Endodermal cell (in vitro differentiated cells): ENCODE measurements around the gene CREB3. TPM values are rescaled to one million over a fixed set of nuclear protein-coding genes. Genes with fewer than 3 reads are reported as not detected.

ENCODE experiments used
- DNase-seq: peaks from one replicate; pipeline ENCODE4 v3.0.0-alpha.2; 2017
- H3K27ac ChIP-seq: 2 replicates; pipeline ENCODE4 v1.5.1; 2013; ENCODE audit warnings: mild to moderate bottlenecking, low read depth, low read length, moderate library complexity
- H3K27me3 ChIP-seq: 2 replicates; pipeline ENCODE4 v1.6.1; 2013; ENCODE audit warnings: mild to moderate bottlenecking, low read length, moderate library complexity; ENCODE audit not compliant: insufficient read depth, control insufficient read depth, poor library complexity, severe bottlenecking
- H3K36me3 ChIP-seq: 2 replicates; pipeline ENCODE4 v1.7.0; 2013; ENCODE audit warnings: mild to moderate bottlenecking, low read length, moderate library complexity; ENCODE audit not compliant: control insufficient read depth, insufficient read depth
- H3K4me1 ChIP-seq: one replicate; pipeline ENCODE4 v1.7.0; 2013; ENCODE audit warnings: low read length; ENCODE audit not compliant: control insufficient read depth, insufficient read depth
- H3K4me3 ChIP-seq: 2 replicates; pipeline ENCODE4 v1.5.1; 2013; ENCODE audit warnings: mild to moderate bottlenecking, low read length, moderate library complexity
- H3K9ac ChIP-seq: 2 replicates; pipeline ENCODE4 v1.6.1; 2013; ENCODE audit warnings: mild to moderate bottlenecking, low read length, moderate library complexity; ENCODE audit not compliant: poor library complexity, severe bottlenecking; ENCODE audit errors: extremely low read depth
- H3K9me3 ChIP-seq: 2 replicates; pipeline ENCODE4 v1.6.1; 2013; ENCODE audit warnings: mild to moderate bottlenecking, low read length, moderate library complexity; ENCODE audit not compliant: control insufficient read depth
- H3K27ac Mint-ChIP-seq: 2 replicates; pipeline ENCODE4 v1.8.0; 2020; ENCODE audit warnings: mixed read lengths
- H3K27me3 Mint-ChIP-seq: 2 replicates; pipeline ENCODE4 v1.8.0; 2021; ENCODE audit warnings: mild to moderate bottlenecking, mixed read lengths; ENCODE audit not compliant: insufficient read depth
- H3K36me3 Mint-ChIP-seq: 2 replicates; pipeline ENCODE4 v1.8.0; 2020; ENCODE audit warnings: low read depth, mixed read lengths
- H3K4me1 Mint-ChIP-seq: 2 replicates; pipeline ENCODE4 v1.8.0; 2020; ENCODE audit warnings: mixed read lengths
- H3K4me3 Mint-ChIP-seq: 2 replicates; pipeline ENCODE4 v1.8.0; 2020; ENCODE audit warnings: mild to moderate bottlenecking, moderate library complexity, mixed read lengths
- H3K9me3 Mint-ChIP-seq: 2 replicates; pipeline ENCODE4 v1.8.0; 2020; ENCODE audit warnings: mild to moderate bottlenecking, mixed read lengths
- WGBS, 2 experiments: methylation state at CpG; one replicate each; pipeline versions ENCODE4 v1.1.5 to v1.1.7; 2013; ENCODE audit warnings: missing lambda C conversion rate in 2 of 2, mixed read lengths in 1 of 2; ENCODE audit not compliant: insufficient coverage in 1 of 2, insufficient read length in 1 of 2; 5-methylcytosine and 5-hydroxymethylcytosine counted together
- total RNA-seq, 2 donors: library from RNA; stranded (reverse); fragmentation: NEBNext Ultra II Directional in 1 of 2; extraction: Animal tissue kit (Norgen Biotek cat#: 25700) in 1 of 2; gene quantifications; 2 replicates in 1 of 2; 3 replicates in 1 of 2; pipeline ENCODE4 v1.2.1, GENCODE V29; 2021
- TF ChIP-seq, protein P1 (sequence below): fragments of 200-600 bp; sonication (generic); conservative IDR thresholded peaks from 2 replicates; pipeline ENCODE4 v1.5.0; 2021; ENCODE audit warnings: antibody characterized with exemption, mild to moderate bottlenecking

Gene CREB3
- total RNA-seq, 2 donors from 2014 or later: 28.1 to 33.6 TPM

- peaks cover 39% of the 10 kb centered on the region for H3K36me3 Mint-ChIP-seq
- H3K9me3 Mint-ChIP-seq: no peaks in the 10 kb centered on the region
- Histone ChIP-seq H3K4me1 (no peaks in the 10 kb centered on the region), H3K27ac (no peak overlapping the region), H3K9ac (peak overlapping the region; percentile 38), H3K9me3 (no peaks in the 10 kb centered on the region), H3K36me3 (peaks cover 57% of the 10 kb centered on the region), H3K27me3 (no peaks in the 10 kb centered on the region), H3K4me3 (peak overlapping the region; percentile 94)
- H3K27me3 Mint-ChIP-seq: no peaks in the 10 kb centered on the region
- H3K27ac Mint-ChIP-seq: peak overlapping the region; percentile 90
- no peak for DNase-seq
- TF ChIP-seq, protein P1, sequence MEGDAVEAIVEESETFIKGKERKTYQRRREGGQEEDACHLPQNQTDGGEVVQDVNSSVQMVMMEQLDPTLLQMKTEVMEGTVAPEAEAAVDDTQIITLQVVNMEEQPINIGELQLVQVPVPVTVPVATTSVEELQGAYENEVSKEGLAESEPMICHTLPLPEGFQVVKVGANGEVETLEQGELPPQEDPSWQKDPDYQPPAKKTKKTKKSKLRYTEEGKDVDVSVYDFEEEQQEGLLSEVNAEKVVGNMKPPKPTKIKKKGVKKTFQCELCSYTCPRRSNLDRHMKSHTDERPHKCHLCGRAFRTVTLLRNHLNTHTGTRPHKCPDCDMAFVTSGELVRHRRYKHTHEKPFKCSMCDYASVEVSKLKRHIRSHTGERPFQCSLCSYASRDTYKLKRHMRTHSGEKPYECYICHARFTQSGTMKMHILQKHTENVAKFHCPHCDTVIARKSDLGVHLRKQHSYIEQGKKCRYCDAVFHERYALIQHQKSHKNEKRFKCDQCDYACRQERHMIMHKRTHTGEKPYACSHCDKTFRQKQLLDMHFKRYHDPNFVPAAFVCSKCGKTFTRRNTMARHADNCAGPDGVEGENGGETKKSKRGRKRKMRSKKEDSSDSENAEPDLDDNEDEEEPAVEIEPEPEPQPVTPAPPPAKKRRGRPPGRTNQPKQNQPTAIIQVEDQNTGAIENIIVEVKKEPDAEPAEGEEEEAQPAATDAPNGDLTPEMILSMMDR: no peak
- H3K4me3 Mint-ChIP-seq: peak overlapping the region; percentile 92
- peaks cover 24% of the 10 kb centered on the region for H3K4me1 Mint-ChIP-seq
- 96 to 97% methylated on average over 3 to 4 of the region's 4 CpGs for WGBS, 2 experiments
These were observed 17.7 kb downstream of the CREB3 start for GRCh38 chr9:35750256-35750531.

GRCh38 chr9:35753466-35753865 lies 21.0 kb downstream of the CREB3 start:
- Mint-ChIP-seq H3K4me1 (peaks cover 8% of the 10 kb centered on the region), H3K27me3 (no peaks in the 10 kb centered on the region), H3K4me3 (no peak overlapping the region), H3K9me3 (no peaks in the 10 kb centered on the region), H3K27ac (no peak overlapping the region), H3K36me3 (peaks cover 30% of the 10 kb centered on the region)
- Histone ChIP-seq H3K27ac (no peak overlapping the region), H3K9ac (no peak overlapping the region), H3K36me3 (peaks cover 50% of the 10 kb centered on the region), H3K4me1 (no peaks in the 10 kb centered on the region), H3K27me3 (no peaks in the 10 kb centered on the region), H3K4me3 (no peak overlapping the region), H3K9me3 (no peaks in the 10 kb centered on the region)
- TF ChIP-seq, protein P1: no peak
- WGBS, 2 experiments: 91 to 92% methylated on average over 3 to 5 of the region's 5 CpGs
- DNase-seq: no peak

DNA sequence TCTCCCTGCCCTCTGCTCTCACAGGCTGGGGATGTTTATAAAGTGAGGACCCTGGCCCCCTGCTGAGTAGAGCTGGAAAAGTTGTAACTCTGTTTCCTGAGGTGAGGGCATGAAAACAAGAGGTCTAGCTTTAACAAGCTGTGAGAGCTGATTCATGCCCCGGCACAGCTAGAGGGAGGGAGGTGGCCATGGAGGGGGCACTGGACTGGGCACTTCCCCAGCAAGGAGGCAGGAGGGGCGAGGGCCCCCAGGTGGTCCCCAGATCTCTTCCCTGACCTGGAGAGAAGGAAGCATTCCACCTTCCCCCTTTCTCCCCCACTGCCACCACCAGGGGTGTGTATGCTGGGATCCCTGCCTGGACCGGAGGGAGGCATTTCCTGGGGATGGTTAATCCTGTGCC lies 21.8 kb downstream of the CREB3 start, which contains the start of gene MSMP:
MSMP (minus strand) TSS at position 13 of the 400 bp plus-strand sequence. CDS start 147 bp downstream, outside the sequence.
- Histone ChIP-seq H3K36me3 (peaks cover 50% of the 10 kb centered on the region), H3K27ac (no peak within 1 kb of the TSS), H3K9me3 (no peaks in the 10 kb centered on the region), H3K4me3 (no peak within 1 kb of the TSS), H3K4me1 (no peaks in the 10 kb centered on the region), H3K27me3 (no peaks in the 10 kb centered on the region), H3K9ac (no peak within 1 kb of the TSS)
- TF ChIP-seq, protein P1: no peak
- Mint-ChIP-seq H3K9me3 (no peaks in the 10 kb centered on the region), H3K4me1 (peaks cover 8% of the 10 kb centered on the region), H3K27me3 (no peaks in the 10 kb centered on the region), H3K4me3 (no peak within 1 kb of the TSS), H3K27ac (peak within 1 kb of the TSS; percentile 49), H3K36me3 (peaks cover 30% of the 10 kb centered on the region)
- 72% methylated on average over 3 of the region's 3 CpGs; no CpG with 5 or more reads in 1 of the 2 experiments for WGBS, 2 experiments
- no peak for DNase-seq
